ENCODE results near the gene PDGFC. TPM values are rescaled to one million over a fixed set of nuclear protein-coding genes. Genes with fewer than 3 reads are reported as not detected.

PDGFC gene
- total RNA-seq, 1 donor, result 184 TPM

DNA sequence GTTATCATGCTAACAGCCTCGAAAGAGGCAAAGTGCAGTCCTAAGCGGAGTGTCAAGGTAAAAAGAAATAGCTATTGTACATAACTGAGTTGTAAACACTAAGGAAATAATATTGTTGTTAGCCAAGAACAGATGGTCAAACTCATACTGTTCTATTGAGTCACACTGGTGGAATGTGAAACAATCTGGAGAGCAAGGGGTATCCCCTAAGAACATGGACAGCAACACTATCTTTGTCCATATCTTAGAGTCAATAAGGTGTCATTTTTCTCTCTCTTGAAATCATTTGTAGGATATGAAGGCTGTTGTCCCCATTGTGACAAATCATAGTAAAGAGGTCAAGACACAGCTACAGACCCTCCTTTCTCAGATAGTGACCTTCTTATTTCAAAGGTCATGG lies 4.5 kb upstream of the PDGFC start:
- H3K4me3 ChIP-seq (ENCODE audit: low read depth, low read length), result no peak overlapping the region
- TF ChIP-seq, protein P1, sequence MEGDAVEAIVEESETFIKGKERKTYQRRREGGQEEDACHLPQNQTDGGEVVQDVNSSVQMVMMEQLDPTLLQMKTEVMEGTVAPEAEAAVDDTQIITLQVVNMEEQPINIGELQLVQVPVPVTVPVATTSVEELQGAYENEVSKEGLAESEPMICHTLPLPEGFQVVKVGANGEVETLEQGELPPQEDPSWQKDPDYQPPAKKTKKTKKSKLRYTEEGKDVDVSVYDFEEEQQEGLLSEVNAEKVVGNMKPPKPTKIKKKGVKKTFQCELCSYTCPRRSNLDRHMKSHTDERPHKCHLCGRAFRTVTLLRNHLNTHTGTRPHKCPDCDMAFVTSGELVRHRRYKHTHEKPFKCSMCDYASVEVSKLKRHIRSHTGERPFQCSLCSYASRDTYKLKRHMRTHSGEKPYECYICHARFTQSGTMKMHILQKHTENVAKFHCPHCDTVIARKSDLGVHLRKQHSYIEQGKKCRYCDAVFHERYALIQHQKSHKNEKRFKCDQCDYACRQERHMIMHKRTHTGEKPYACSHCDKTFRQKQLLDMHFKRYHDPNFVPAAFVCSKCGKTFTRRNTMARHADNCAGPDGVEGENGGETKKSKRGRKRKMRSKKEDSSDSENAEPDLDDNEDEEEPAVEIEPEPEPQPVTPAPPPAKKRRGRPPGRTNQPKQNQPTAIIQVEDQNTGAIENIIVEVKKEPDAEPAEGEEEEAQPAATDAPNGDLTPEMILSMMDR (IDR thresholded peaks at IDR 0.05; ENCODE audit: insufficient read depth, low read depth, low read length), result no peak

DNA sequence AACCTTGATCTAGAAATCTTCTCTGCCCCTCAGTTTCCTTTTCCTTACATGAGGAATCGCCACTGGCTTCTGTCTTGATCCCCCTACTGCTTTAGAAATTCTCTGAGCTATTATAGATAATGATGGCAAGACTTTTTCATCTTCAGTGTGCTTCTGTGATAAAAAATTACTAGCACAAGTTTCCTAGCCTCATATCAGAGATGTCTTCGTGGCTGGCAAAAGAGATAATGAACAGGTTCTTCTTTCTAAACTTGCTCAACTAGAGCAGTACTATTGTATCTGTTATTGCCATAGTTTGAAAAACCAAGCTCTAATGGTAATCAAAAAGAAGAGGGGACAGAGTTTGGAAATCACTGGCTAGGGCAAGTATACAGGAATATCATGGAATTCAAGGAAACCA lies 4.1 kb upstream of the PDGFC start:
- H3K4me3 ChIP-seq (ENCODE audit: low read depth, low read length), result no peak overlapping the region
- TF ChIP-seq, protein P1 (IDR thresholded peaks at IDR 0.05; ENCODE audit: insufficient read depth, low read depth, low read length), result no peak
- no peak for DNase-seq (ENCODE audit: low read depth)

More for the DNA sequence above, 4.5 kb upstream of the PDGFC start:
- peak; percentile 83 for DNase-seq (ENCODE audit: low read depth)

DNA sequence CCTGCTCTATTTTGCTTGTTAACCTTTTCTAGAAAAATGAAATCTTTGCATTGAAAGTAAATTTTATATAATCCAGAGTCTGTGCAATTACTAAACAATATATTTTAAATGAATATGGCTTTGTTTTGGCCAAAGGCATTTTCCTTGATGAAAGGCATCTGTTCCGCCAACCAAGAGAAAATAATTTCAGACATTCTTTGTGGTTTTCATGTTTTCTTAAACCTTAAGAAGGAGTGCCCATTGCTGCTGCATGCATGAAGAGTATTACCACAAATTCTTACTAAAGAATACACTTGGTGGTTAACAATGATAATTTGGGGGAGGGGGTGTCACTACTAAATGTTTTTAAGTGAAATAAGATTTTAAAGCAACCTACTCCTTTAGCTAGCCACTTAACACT lies 2.7 kb upstream of the PDGFC start:
- H3K4me3 ChIP-seq (ENCODE audit: low read depth, low read length), result no peak overlapping the region
- TF ChIP-seq, protein P1 (IDR thresholded peaks at IDR 0.05; ENCODE audit: insufficient read depth, low read depth, low read length), result no peak
- DNase-seq (ENCODE audit: low read depth), result peak; percentile 69

DNA sequence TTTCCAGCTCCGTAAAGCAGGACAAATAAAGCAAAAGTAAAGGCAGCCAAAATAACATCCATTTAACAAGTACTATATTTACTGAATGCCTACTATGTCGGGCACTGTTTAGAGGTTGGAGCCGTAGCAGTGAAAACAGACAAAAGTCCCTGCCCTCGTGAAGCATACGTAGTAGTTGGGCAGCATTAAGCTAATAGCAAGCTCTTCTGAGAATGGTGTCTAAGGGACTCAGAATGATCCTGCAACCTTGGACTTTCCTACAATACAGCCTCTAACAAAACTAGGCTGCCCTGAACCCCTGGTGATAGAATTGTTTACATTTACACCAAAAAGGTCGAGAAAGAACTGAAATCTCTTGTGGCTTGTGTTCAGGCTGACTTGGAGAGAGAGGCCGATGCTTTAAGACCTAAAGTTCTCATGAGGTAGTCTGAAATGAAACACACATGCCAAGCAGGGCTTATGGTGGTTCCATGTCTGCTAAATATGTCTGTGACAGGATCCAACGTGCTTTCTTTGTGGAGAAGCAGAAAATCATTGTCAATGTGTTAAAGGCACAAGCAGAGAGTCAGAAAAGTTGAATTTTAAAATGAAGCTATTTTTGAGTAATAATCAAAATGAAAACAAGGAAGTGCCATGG lies 898 bp upstream of the PDGFC start:
- peak overlapping the region; percentile 93 for H3K4me3 ChIP-seq (ENCODE audit: low read depth, low read length)
- TF ChIP-seq, protein P1 (IDR thresholded peaks at IDR 0.05; ENCODE audit: insufficient read depth, low read depth, low read length), result no peak
- DNase-seq (ENCODE audit: low read depth), result no peak

DNA sequence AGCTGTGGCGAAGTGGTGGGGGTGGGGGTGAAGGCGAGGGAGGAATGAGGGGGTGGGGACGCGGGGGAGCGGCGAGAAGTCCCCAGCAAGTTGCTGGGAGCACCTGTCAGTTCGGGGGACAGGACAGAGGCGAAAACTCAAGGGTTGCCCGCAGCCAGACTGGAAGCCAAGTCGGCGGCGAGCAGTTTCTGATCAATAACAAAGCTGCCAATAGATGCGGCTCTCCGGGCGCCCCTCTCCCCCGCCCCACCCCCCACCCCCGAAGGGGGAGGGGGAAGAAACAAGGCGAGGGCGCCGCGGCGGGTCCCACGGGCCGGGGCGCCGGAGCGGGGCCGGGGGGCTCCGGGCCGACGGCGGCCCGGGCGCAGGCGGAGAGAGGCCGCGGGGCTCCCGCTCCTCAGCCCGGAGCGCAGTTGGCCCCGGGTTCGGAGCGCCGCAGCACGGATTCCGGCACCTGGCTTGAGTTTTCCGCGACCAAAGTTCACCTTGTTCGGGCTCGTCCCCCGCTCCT lies 379 bp downstream of the PDGFC start:
- DNase-seq (ENCODE audit: low read depth), result no peak
- peak overlapping the region; percentile 93 for H3K4me3 ChIP-seq (ENCODE audit: low read depth, low read length)
- TF ChIP-seq, protein P1 (IDR thresholded peaks at IDR 0.05; ENCODE audit: insufficient read depth, low read depth, low read length), result no peak

DNA sequence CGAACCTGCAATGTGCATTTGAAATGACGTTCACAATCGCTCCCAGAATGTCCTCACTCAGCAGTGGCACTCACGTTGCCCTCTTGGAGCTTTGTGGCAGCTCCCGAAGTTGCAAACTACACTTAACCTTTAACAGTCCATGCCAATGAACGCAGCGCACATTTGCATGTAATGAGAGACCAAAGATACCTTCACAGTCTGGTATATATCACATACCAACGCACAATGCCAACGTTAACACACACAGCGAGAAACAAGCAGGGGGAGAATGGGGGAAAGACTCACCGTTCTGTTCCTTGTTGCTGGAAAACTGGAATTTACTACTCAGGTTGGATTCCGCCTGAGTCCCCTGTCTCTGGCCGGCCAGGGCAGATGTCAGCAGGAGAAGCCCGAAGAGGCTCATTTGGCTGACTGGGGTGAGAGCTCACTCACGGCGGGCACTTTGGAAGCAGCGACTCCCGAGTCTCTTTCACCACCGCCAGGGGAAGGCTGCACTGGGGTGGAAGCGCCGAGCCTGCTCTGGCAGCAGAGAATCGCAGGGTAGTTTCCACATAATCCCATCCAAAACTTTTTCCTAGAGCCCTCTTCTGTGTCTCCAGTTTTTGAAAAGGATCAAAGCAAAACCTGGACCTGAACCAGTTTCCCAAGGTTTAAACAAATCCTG lies 966 bp downstream of the PDGFC start:
- peak; percentile 68 for DNase-seq (ENCODE audit: low read depth)
- TF ChIP-seq, protein P1 (IDR thresholded peaks at IDR 0.05; ENCODE audit: insufficient read depth, low read depth, low read length), result peak; percentile 65

More for the DNA sequence above, 966 bp downstream of the PDGFC start:
- peak overlapping the region; percentile 93 for H3K4me3 ChIP-seq (ENCODE audit: low read depth, low read length)
